Measurements from ENCODE around the gene BCL6B. TPM values are rescaled to one million over a fixed set of nuclear protein-coding genes. Genes with fewer than 3 reads are reported as not detected.

Gene BCL6B
- total RNA-seq, 1 donor from 2014 or later: not detected

GRCh38 chr17:7010523-7010922 is 12.3 kb upstream of the BCL6B start:
- Histone ChIP-seq H3K27ac (ENCODE audit: low read depth, low read length) (no peak overlapping the region), H3K27me3 (ENCODE audit: insufficient read depth, low read length) (no peaks in the 10 kb centered on the region), H3K9ac (ENCODE audit: low read length) (no peak overlapping the region), H2AFZ (ENCODE audit: low read depth, low read length) (no peak overlapping the region), H3K4me3 (ENCODE audit: insufficient read depth, low read depth, low read length) (peak overlapping the region; percentile 82), H3K79me2 (ENCODE audit: insufficient read depth, low read length) (peaks cover 66% of the 10 kb centered on the region), H3K9me3 (ENCODE audit: insufficient read depth, low read depth, low read length) (no peaks in the 10 kb centered on the region), H3K36me3 (ENCODE audit: insufficient read depth, low read length) (no peaks in the 10 kb centered on the region), H4K20me1 (ENCODE audit: insufficient read depth, low read length) (peaks cover 39% of the 10 kb centered on the region), H3K4me1 (ENCODE audit: insufficient read depth, low read length) (peaks cover 27% of the 10 kb centered on the region), H3K4me2 (ENCODE audit: low read length) (peak overlapping the region; percentile 89)
- Mint-ChIP-seq H3K4me3 (ENCODE audit: unreplicated experiment) (peak overlapping the region; percentile 98), H3K9me3 (ENCODE audit: unreplicated experiment) (no peaks in the 10 kb centered on the region), H3K27me3 (ENCODE audit: low read depth, unreplicated experiment) (no peaks in the 10 kb centered on the region), H3K4me1 (ENCODE audit: low read depth, unreplicated experiment) (peaks cover 26% of the 10 kb centered on the region), H3K36me3 (ENCODE audit: low read depth, unreplicated experiment) (peaks cover 2% of the 10 kb centered on the region), H3K27ac (ENCODE audit: unreplicated experiment) (no peak overlapping the region)
- TF ChIP-seq CTCF (IDR thresholded peaks at IDR 0.05; ENCODE audit: insufficient read depth, low read depth, low read length) (no peak), EZH2 (IDR thresholded peaks at IDR 0.05; ENCODE audit: insufficient read depth, low read length) (no peak)
- DNase-seq (ENCODE audit: low read depth) (no peak), FAIRE-seq (no peak)

DNA sequence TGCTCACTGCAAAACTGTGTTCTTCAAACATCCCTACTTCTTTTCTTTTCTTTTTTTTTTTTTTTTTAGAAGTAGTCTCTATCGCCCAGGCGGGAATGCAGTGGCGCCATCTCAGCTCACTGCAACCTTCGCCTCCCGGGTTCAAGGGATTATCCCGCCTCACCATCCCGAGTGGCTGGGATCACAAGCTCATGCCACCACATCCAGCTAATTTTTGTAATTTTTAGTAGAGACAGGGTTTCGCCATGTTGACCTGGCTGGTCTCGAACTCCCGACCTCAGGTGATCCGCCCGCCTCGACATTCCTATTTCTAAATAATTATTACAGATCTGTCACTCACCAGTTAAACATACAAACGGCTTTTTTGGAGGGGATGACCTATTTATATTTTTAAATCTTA is 11.4 kb upstream of the BCL6B start:
- H3K36me3 Mint-ChIP-seq (ENCODE audit: low read depth, unreplicated experiment): peaks cover 2% of the 10 kb centered on the region
- Histone ChIP-seq H3K36me3 (ENCODE audit: insufficient read depth, low read length) (no peaks in the 10 kb centered on the region), H3K4me1 (ENCODE audit: insufficient read depth, low read length) (peaks cover 33% of the 10 kb centered on the region), H2AFZ (ENCODE audit: low read depth, low read length) (no peak overlapping the region), H3K9ac (ENCODE audit: low read length) (peak overlapping the region; percentile 94), H3K27me3 (ENCODE audit: insufficient read depth, low read length) (no peaks in the 10 kb centered on the region), H3K79me2 (ENCODE audit: insufficient read depth, low read length) (peaks cover 62% of the 10 kb centered on the region), H3K4me3 (ENCODE audit: insufficient read depth, low read depth, low read length) (peak overlapping the region; percentile 82), H3K9me3 (ENCODE audit: insufficient read depth, low read depth, low read length) (no peaks in the 10 kb centered on the region), H3K27ac (ENCODE audit: low read depth, low read length) (peak overlapping the region; percentile 99), H4K20me1 (ENCODE audit: insufficient read depth, low read length) (peaks cover 34% of the 10 kb centered on the region), H3K4me2 (ENCODE audit: low read length) (peak overlapping the region; percentile 89)
- FAIRE-seq (no peak), DNase-seq (ENCODE audit: low read depth) (no peak)
- H3K27ac Mint-ChIP-seq (ENCODE audit: unreplicated experiment): no peak overlapping the region
- H3K27me3 Mint-ChIP-seq (ENCODE audit: low read depth, unreplicated experiment): no peaks in the 10 kb centered on the region
- no peak for TF ChIP-seq EZH2 (IDR thresholded peaks at IDR 0.05; ENCODE audit: insufficient read depth, low read length)
- no peak for TF ChIP-seq CTCF (IDR thresholded peaks at IDR 0.05; ENCODE audit: insufficient read depth, low read depth, low read length)
- H3K9me3 Mint-ChIP-seq (ENCODE audit: unreplicated experiment): no peaks in the 10 kb centered on the region
- H3K4me1 Mint-ChIP-seq (ENCODE audit: low read depth, unreplicated experiment): peaks cover 32% of the 10 kb centered on the region
- peak overlapping the region; percentile 98 for H3K4me3 Mint-ChIP-seq (ENCODE audit: unreplicated experiment)

DNA sequence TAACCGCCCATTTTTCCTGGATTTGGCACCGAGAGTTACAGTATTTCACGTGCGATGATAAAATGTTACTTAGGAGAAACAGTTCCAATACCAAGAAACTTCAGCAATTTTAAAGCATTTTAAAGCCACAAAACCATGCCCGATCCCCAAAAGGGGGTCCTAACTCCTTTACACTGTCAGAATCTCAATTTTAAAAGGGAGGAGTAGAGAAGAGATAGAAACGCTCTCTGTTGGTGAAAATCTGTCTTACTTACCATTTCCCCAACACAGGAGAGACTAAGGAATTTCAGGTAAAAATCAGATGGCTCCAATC is 11.0 kb upstream of the BCL6B start:
- peak overlapping the region; percentile 82 for H3K4me3 ChIP-seq (ENCODE audit: insufficient read depth, low read depth, low read length)
- no peak for TF ChIP-seq EZH2 (IDR thresholded peaks at IDR 0.05; ENCODE audit: insufficient read depth, low read length)
- no peak for TF ChIP-seq CTCF (IDR thresholded peaks at IDR 0.05; ENCODE audit: insufficient read depth, low read depth, low read length)
- peaks cover 2% of the 10 kb centered on the region for H3K36me3 Mint-ChIP-seq (ENCODE audit: low read depth, unreplicated experiment)
- peak overlapping the region; percentile 94 for H3K9ac ChIP-seq (ENCODE audit: low read length)
- DNase-seq (ENCODE audit: low read depth) (no peak), FAIRE-seq (no peak)
- peak overlapping the region; percentile 89 for H3K4me2 ChIP-seq (ENCODE audit: low read length)
- H3K4me1 Mint-ChIP-seq (ENCODE audit: low read depth, unreplicated experiment): peaks cover 32% of the 10 kb centered on the region
- H3K27ac ChIP-seq (ENCODE audit: low read depth, low read length): peak overlapping the region; percentile 99
- peaks cover 33% of the 10 kb centered on the region for H3K4me1 ChIP-seq (ENCODE audit: insufficient read depth, low read length)
- H3K27ac Mint-ChIP-seq (ENCODE audit: unreplicated experiment): peak overlapping the region; percentile 100
- H3K79me2 ChIP-seq (ENCODE audit: insufficient read depth, low read length): peaks cover 57% of the 10 kb centered on the region
- peak overlapping the region; percentile 98 for H3K4me3 Mint-ChIP-seq (ENCODE audit: unreplicated experiment)
- no peaks in the 10 kb centered on the region for H3K27me3 ChIP-seq (ENCODE audit: insufficient read depth, low read length)
- H4K20me1 ChIP-seq (ENCODE audit: insufficient read depth, low read length): peaks cover 29% of the 10 kb centered on the region
- no peaks in the 10 kb centered on the region for H3K9me3 Mint-ChIP-seq (ENCODE audit: unreplicated experiment)
- H2AFZ ChIP-seq (ENCODE audit: low read depth, low read length): peak overlapping the region; percentile 96
- H3K9me3 ChIP-seq (ENCODE audit: insufficient read depth, low read depth, low read length): no peaks in the 10 kb centered on the region
- H3K27me3 Mint-ChIP-seq (ENCODE audit: low read depth, unreplicated experiment): no peaks in the 10 kb centered on the region
- no peaks in the 10 kb centered on the region for H3K36me3 ChIP-seq (ENCODE audit: insufficient read depth, low read length)

Data from astrocyte (in vitro differentiated cells and primary cell).